ENCODE measurements around the gene PUSL1.

DNA sequence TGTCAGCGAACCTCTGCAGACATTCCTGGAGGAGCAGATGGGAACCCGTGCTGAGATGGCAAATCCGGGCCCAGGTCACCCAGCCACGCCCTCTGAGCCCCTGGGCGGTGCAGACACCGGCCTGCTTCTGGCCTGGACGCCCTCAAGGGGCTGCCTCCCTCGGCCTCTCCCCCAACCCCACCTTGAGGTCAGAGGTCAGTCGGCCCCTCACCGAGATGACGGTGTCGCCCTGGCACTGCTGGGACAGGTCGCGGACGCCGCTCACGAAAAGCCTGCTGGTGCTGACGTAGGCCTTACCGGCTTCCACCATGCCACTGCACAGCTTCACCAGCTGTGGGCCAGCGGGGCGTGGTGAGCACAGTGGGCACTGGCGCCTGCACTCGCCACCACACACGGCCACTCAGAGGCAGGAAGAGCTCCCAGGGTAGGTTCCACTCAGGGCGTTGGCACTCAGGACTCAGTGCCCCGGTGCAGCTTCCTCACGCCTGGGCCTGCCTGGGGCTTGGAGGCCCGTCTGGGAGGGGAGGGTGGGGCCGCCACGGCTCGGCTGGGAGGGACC is 5.4 kb upstream of the PUSL1 start:
- no peak for TF ChIP-seq TAF1 (IDR thresholded peaks at IDR 0.05; ENCODE audit: borderline replicate concordance, insufficient read depth, low read length)
- TF ChIP-seq POLR2AphosphoS5 (IDR thresholded peaks at IDR 0.05; ENCODE audit: low read depth, low read length), result no peak
- no peak for TF ChIP-seq REST (IDR thresholded peaks at IDR 0.05; ENCODE audit: insufficient read depth in 1 of 2, low read depth in 2 of 2, low read length in 2 of 2)
- no peak for TF ChIP-seq SIN3A (IDR thresholded peaks at IDR 0.05; ENCODE audit: borderline replicate concordance, insufficient read depth, low read length)
